Erythroblast (primary cell): ENCODE measurements around the gene ANKRD9.
"Not testable (repeated sequence)": the region's sequence is repeated elsewhere in the genome, so short reads cannot be mapped to it uniquely, and the experiment has no call there.

Source experiments
- GATA1 ChIP-seq: IDR thresholded peaks from 2 replicates; pipeline ENCODE4 v1.6.1; 2011; ENCODE audit warnings: low read depth, mild to moderate bottlenecking, control low read depth, low read length, moderate library complexity
- POLR2A ChIP-seq: IDR thresholded peaks from 2 replicates; pipeline ENCODE4 v1.6.1; 2011; ENCODE audit warnings: mild to moderate bottlenecking, low read length

- TF ChIP-seq POLR2A, GATA1: not testable (repeated sequence)
Observed at GRCh38 chr14:102541029-102541491, 31.5 kb upstream of the ANKRD9 start.
